K562 (cell line): ENCODE results near the gene PHKA2. TPM values are rescaled to one million over a fixed set of nuclear protein-coding genes. Genes with fewer than 3 reads are reported as not detected.

Source experiments
- ATAC-seq: fragments of 200-7000 bp; cut with Tn5 transposase; 3 replicates; pipeline ENCODE4 v1.9.1; 2020; ENCODE audit warnings: moderate library complexity
- BruUV-seq: library from RNA; stranded (reverse); fragments of 400-500 nt; replicated peaks from 2 replicates; lab custom pipeline; 2021; lab: Mats Ljungman, UMichigan
- CTCF ChIA-PET: fragments of 300-600 bp; formaldehyde crosslinking; extraction: SDS; loops from one replicate; lab custom pipeline; 2021; ENCODE audit warnings: low intra/inter-chr PET ratio; lab: Yijun Ruan, JAX
- POLR2A ChIA-PET: fragments of 300-600, 350-650 bp; sonication (Branson Sonifier 250); formaldehyde crosslinking; extraction: SDS; loops from one replicate; lab custom pipeline; 2021; ENCODE audit warnings: antibody characterized with exemption, inconsistent platforms; lab: Yijun Ruan, JAX
- DNase-seq, 4 experiments: peaks; one replicate each; pipeline versions ENCODE4 v3.0.0 to v3.0.0-alpha.2; 2011 to 2018; ENCODE audit warnings: low spot score in 3 of 4, mixed read lengths in 3 of 4; ENCODE audit errors: extremely low read depth in 1 of 4
- FAIRE-seq: peaks from 2 replicates; lab custom pipeline; 2011; peaks lifted over from hg19 to GRCh38; lab: Jason Lieb, UNC
- H2AFZ ChIP-seq: 2 replicates; pipeline ENCODE4 v1.6.0; 2011; ENCODE audit warnings: low read depth, low read length, control low read depth, inconsistent platforms
- H3K27ac ChIP-seq: fragments of 200-600 bp; 3 replicates; pipeline ENCODE4 v1.8.0; 2011; ENCODE audit warnings: low read depth, mild to moderate bottlenecking, control low read depth, inconsistent platforms, low read length, moderate library complexity, mixed read lengths; ENCODE audit errors: extremely low read depth
- H3K27me3 ChIP-seq, 2 experiments: fragments of 300-600 bp in 1 of 2; 2 replicates in 1 of 2; 3 replicates in 1 of 2; pipeline versions ENCODE4 v1.6.0 to v1.8.0; 2011; ENCODE audit warnings: inconsistent platforms in 2 of 2, low read length in 2 of 2, mild to moderate bottlenecking in 1 of 2, mixed read lengths in 1 of 2, moderate library complexity in 1 of 2; ENCODE audit not compliant: control insufficient read depth in 2 of 2, insufficient read depth in 2 of 2
- H3K36me3 ChIP-seq: fragments of 300-600 bp; 3 replicates; pipeline ENCODE4 v1.8.0; 2011; ENCODE audit warnings: mild to moderate bottlenecking, low read length, inconsistent platforms; ENCODE audit not compliant: control insufficient read depth, insufficient read depth
- H3K4me1 ChIP-seq, 2 experiments: fragments of 200-600 bp in 1 of 2; replicated peaks in 1 of 2; 2 replicates in 1 of 2; 3 replicates in 1 of 2; pipeline versions ENCODE4 v1.5.1 to v1.8.0; 2011; ENCODE audit warnings: inconsistent platforms in 2 of 2, low read length in 2 of 2, mild to moderate bottlenecking in 1 of 2, mixed read lengths in 1 of 2, moderate library complexity in 1 of 2; ENCODE audit not compliant: control insufficient read depth in 2 of 2, insufficient read depth in 2 of 2
- H3K4me2 ChIP-seq: 2 replicates; pipeline ENCODE4 v1.6.1; 2011; ENCODE audit warnings: low read length, control low read depth, inconsistent platforms, mixed read lengths; ENCODE audit not compliant: insufficient read depth
- H3K4me3 ChIP-seq: fragments of 200-600 bp; sonication (generic), shearing (Covaris generic); 2 replicates; pipeline ENCODE4 v1.5.1; 2016; ENCODE audit warnings: control low read depth, inconsistent platforms
- H3K79me2 ChIP-seq: fragments of 200-600 bp; 3 replicates; pipeline ENCODE4 v1.8.0; 2011; ENCODE audit warnings: low read length, inconsistent platforms; ENCODE audit not compliant: control insufficient read depth, insufficient read depth
- H3K9ac ChIP-seq, 2 experiments: 2 replicates each; pipeline versions ENCODE4 v1.6.0 to v1.6.1; 2011; ENCODE audit warnings: low read depth in 2 of 2, low read length in 2 of 2, control low read depth in 1 of 2, inconsistent platforms in 1 of 2, mild to moderate bottlenecking in 1 of 2, mixed read lengths in 1 of 2; ENCODE audit not compliant: insufficient read depth in 1 of 2
- H3K9me1 ChIP-seq: one replicate; pipeline ENCODE4 v1.6.0; 2011; ENCODE audit warnings: inconsistent platforms, mild to moderate bottlenecking, low read length, moderate library complexity; ENCODE audit not compliant: control insufficient read depth, insufficient read depth
- H3K9me3 ChIP-seq: replicated peaks from 2 replicates; pipeline ENCODE4 v1.5.1; 2011; ENCODE audit warnings: low read depth, low read length, inconsistent platforms; ENCODE audit not compliant: control insufficient read depth, insufficient read depth
- H4K20me1 ChIP-seq: replicated peaks from 2 replicates; pipeline ENCODE4 v1.6.1; 2011; ENCODE audit warnings: low read length, inconsistent platforms, mixed read lengths; ENCODE audit not compliant: control insufficient read depth, insufficient read depth
- CBX1 ChIP-seq: sonication (generic); IDR thresholded peaks from 2 replicates; pipeline ENCODE4 v1.6.1; 2016; ENCODE audit warnings: antibody characterized with exemption, low read depth, mild to moderate bottlenecking
- ESRRB ChIP-seq: fragments of 250-450 bp; sonication (Bioruptor Pico); IDR thresholded peaks from 2 replicates; pipeline ENCODE4 v1.5.0; 2020; ENCODE audit warnings: mild to moderate bottlenecking, moderate library complexity, borderline replicate concordance
- FUS ChIP-seq: fragments of 200-400 bp; formaldehyde crosslinking; optimal IDR thresholded peaks from 2 replicates; pipeline ENCODE3; 2017; ENCODE audit warnings: low read depth, low read length
- HCFC1 ChIP-seq: IDR thresholded peaks from 2 replicates; pipeline ENCODE4 v1.6.1; 2012; ENCODE audit warnings: low read depth, low read length, improper control_type of control experiment
- KLF6 ChIP-seq: fragments of 250-450 bp; sonication (Bioruptor Pico); IDR thresholded peaks from 2 replicates; pipeline ENCODE4 v1.4.0; 2020; ENCODE audit warnings: mild to moderate bottlenecking, moderate library complexity, borderline replicate concordance
- LCOR ChIP-seq: sonication (generic); formaldehyde crosslinking; IDR thresholded peaks from 2 replicates; pipeline ENCODE4 v1.8.0; 2022; ENCODE audit warnings: mild to moderate bottlenecking, missing genetic modification reagents
- NONO ChIP-seq, 2 experiments: fragments of 200-400 bp in 1 of 2; fragments of 450-650 bp in 1 of 2; formaldehyde crosslinking in 1 of 2; IDR thresholded peaks; 2 replicates each; pipeline ENCODE4 v1.6.1; 2017; ENCODE audit warnings: low read depth in 2 of 2, mild to moderate bottlenecking in 2 of 2, moderate library complexity in 2 of 2, low read length in 1 of 2
- NR2C1 ChIP-seq, 2 experiments: fragments of 450-650 bp; IDR thresholded peaks; 2 replicates each; pipeline ENCODE4 v1.6.1; 2017; ENCODE audit warnings: mild to moderate bottlenecking in 2 of 2, antibody characterized with exemption in 1 of 2, inconsistent platforms in 1 of 2, missing compliant biosample characterization in 1 of 2, missing genetic modification characterization in 1 of 2
- RBM17 ChIP-seq: fragments of 200-400 bp; formaldehyde crosslinking; IDR thresholded peaks from 2 replicates; pipeline ENCODE4 v1.6.1; 2017; ENCODE audit warnings: low read depth, mild to moderate bottlenecking, low read length, borderline replicate concordance
- SMARCB1 ChIP-seq: IDR thresholded peaks from 2 replicates; pipeline ENCODE4 v1.6.1; 2011; ENCODE audit warnings: improper control_type of control experiment, low read depth; ENCODE audit not compliant: insufficient read length
- ZFP1 ChIP-seq: fragments of 450-650 bp; formaldehyde crosslinking; IDR thresholded peaks from 2 replicates; pipeline ENCODE4 v1.4.0; 2020; ENCODE audit warnings: mild to moderate bottlenecking, mixed read lengths
- ZNF124 ChIP-seq: sonication (generic); formaldehyde crosslinking; IDR thresholded peaks from 2 replicates; pipeline ENCODE4 v1.8.1; 2022; ENCODE audit warnings: missing genetic modification reagents
- ZNF695 ChIP-seq: fragments of 450-650 bp; formaldehyde crosslinking; IDR thresholded peaks from 2 replicates; pipeline ENCODE4 v1.4.0; 2020; ENCODE audit warnings: mild to moderate bottlenecking, moderate library complexity
- WGBS: fragments of 100-300 bp; shearing (Covaris generic); methylation state at CpG from one replicate; pipeline ENCODE4 v1.1.6; 2016; ENCODE audit warnings: low coverage, mixed read lengths; ENCODE audit not compliant: insufficient coverage; ENCODE audit errors: missing lambda C conversion rate; 5-methylcytosine and 5-hydroxymethylcytosine counted together
- in situ Hi-C: fragments of 300-500 bp; cut with MboI; formaldehyde crosslinking; loops from 4 replicates; pipeline ENCODE4 v1.15.0; 2018; ENCODE audit warnings: inconsistent platforms, mixed read lengths
- intact Hi-C: fragments of 100-400 bp; cut with micrococcal nuclease; formaldehyde crosslinking; loops from 2 replicates; pipeline ENCODE4 v1.14.2; 2022
- polyA plus RNA-seq, 8 experiments: library from polyadenylated mRNA; depleted of rRNA in 4 of 8; stranded (reverse) in 5 of 8; unstranded in 3 of 8; fragments of >200 nt; fragmentation: Nextera tagmentation in 2 of 8; fragmentation: Illumina TruSeq in 1 of 8; extraction: Ambion mirVana in 2 of 8; extraction: Trizol in 1 of 8; gene quantifications; 2 replicates each; pipeline versions ENCODE4 v1.2.1 to v1.2.3, GENCODE V29; 2011 to 2014; ENCODE audit warnings: inconsistent platforms in 1 of 8, missing spikeins in 1 of 8
- total RNA-seq, 7 experiments: library from RNA; depleted of rRNA in 6 of 7; stranded (reverse); fragments of >200 nt in 6 of 7; fragmentation: Illumina TruSeq in 2 of 7; extraction: Trizol in 2 of 7; gene quantifications; 2 replicates each; pipeline versions ENCODE4 v1.2.1 to v1.2.3, GENCODE V29; 2011 to 2021; ENCODE audit warnings: low replicate concordance in 1 of 7
- TF ChIP-seq, protein P1 (sequence below): sonication (generic); formaldehyde crosslinking; IDR thresholded peaks from 2 replicates; pipeline ENCODE4 v1.8.1; 2023; ENCODE audit warnings: mild to moderate bottlenecking, missing genetic modification reagents

Gene PHKA2
- total and polyA plus RNA-seq, 9 of the 15 experiments (the other 6 are each of a cell fraction or from before 2014, with no cell fraction given), result 2.8 to 33.1 (median 20.3) TPM

- Histone ChIP-seq H3K9me3 (no peaks in the 10 kb centered on the region), H3K36me3 (no peaks in the 10 kb centered on the region), H3K9me1 (no peaks in the 10 kb centered on the region)
- TF ChIP-seq KLF6, result no peak
- TF ChIP-seq ZFP1 (CRISPR knock-in tag), result no peak
- TF ChIP-seq ESRRB (CRISPR knock-in tag), result no peak
- no peak for TF ChIP-seq NR2C1 (IDR thresholded peaks at IDR 0.05)
- no peak for TF ChIP-seq NR2C1 (tag; IDR thresholded peaks at IDR 0.05)
- no peak for TF ChIP-seq HCFC1
- TF ChIP-seq SMARCB1, result no peak
- TF ChIP-seq CBX1, result no peak
- TF ChIP-seq, all 486 proteins: peak for 0
- intact Hi-C loops, result no loop called here
- in situ Hi-C loops, result no loop called here
- no TSS peak for BruUV-seq
- H3K79me2 ChIP-seq, result no peaks in the 10 kb centered on the region
- peaks cover 0 to 5% of the 10 kb centered on the region in 2 experiments; a peak in 2 of 5 replicates for H3K27me3 ChIP-seq
- H4K20me1 ChIP-seq, result no peaks in the 10 kb centered on the region
- H3K4me1 ChIP-seq, result no peaks in the 10 kb centered on the region
- WGBS, result 25% methylated on average over 4 of the region's 4 CpGs
- DNase-seq, result no peak
- no peak overlapping the region for H3K9ac ChIP-seq
- H3K4me3 ChIP-seq, result no peak overlapping the region
- ChIA-PET POLR2A (no interaction called here), CTCF (no interaction called here)
- FAIRE-seq, result no peak
- ATAC-seq, result no peak
- H3K27ac ChIP-seq, result no peak overlapping the region
- no peak overlapping the region for H2AFZ ChIP-seq
- no peak overlapping the region for H3K4me2 ChIP-seq
Observed at GRCh38 chrX:19007868-19008267, 24.0 kb upstream of the PHKA2 start.

DNA sequence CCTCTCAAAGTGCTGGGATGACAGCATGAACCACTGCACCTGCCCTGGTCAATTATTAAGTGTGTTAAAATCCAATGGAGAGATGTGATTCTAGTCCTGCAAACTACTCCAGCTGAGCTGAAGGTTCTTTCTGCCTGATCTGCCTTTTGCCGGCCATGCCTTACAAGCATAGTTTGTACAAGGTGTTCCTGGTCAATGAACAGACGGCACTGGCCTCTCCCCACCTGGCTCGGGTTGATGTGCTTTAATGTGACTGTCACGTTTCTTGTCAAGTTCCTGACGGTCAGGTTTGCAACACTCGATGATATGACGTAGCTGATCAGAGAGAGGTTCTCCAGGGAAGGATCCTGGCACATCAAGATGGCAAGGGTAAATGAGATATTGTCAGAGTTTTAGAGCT is 23.1 kb upstream of the PHKA2 start:
- no peak overlapping the region for H2AFZ ChIP-seq
- H3K9me3 ChIP-seq, result no peaks in the 10 kb centered on the region
- DNase-seq (no peak), ATAC-seq (no peak), FAIRE-seq (no peak)
- BruUV-seq, result no TSS peak
- H4K20me1 ChIP-seq, result no peaks in the 10 kb centered on the region
- H3K4me3 ChIP-seq, result no peak overlapping the region
- no peaks in the 10 kb centered on the region for H3K79me2 ChIP-seq
- intact Hi-C loops (no loop called here), in situ Hi-C loops (no loop called here)
- no peaks in the 10 kb centered on the region for H3K9me1 ChIP-seq
- ChIA-PET POLR2A (no interaction called here), CTCF (no interaction called here)
- H3K27me3 ChIP-seq, result peaks cover 0 to 4% of the 10 kb centered on the region in 2 experiments; a peak in 1 of 5 replicates
- 21% methylated on average over 6 of the region's 7 CpGs for WGBS
- no peak overlapping the region for H3K4me2 ChIP-seq
- no peaks in the 10 kb centered on the region for H3K4me1 ChIP-seq
- no peak overlapping the region for H3K9ac ChIP-seq
- no peak overlapping the region for H3K27ac ChIP-seq
- no peaks in the 10 kb centered on the region for H3K36me3 ChIP-seq
- no peak for TF ChIP-seq FUS
- no peak for TF ChIP-seq ZNF695
- TF ChIP-seq, protein P1, sequence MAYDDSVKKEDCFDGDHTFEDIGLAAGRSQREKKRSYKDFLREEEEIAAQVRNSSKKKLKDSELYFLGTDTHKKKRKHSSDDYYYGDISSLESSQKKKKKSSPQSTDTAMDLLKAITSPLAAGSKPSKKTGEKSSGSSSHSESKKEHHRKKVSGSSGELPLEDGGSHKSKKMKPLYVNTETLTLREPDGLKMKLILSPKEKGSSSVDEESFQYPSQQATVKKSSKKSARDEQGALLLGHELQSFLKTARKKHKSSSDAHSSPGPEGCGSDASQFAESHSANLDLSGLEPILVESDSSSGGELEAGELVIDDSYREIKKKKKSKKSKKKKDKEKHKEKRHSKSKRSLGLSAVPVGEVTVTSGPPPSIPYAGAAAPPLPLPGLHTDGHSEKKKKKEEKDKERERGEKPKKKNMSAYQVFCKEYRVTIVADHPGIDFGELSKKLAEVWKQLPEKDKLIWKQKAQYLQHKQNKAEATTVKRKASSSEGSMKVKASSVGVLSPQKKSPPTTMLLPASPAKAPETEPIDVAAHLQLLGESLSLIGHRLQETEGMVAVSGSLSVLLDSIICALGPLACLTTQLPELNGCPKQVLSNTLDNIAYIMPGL, result no peak
- no peak for TF ChIP-seq LCOR
- TF ChIP-seq NONO (IDR thresholded peaks at IDR 0.05; ENCODE audit: low read depth in 2 of 2, low read length in 1 of 2), result no peak
- TF ChIP-seq RBM17, result no peak
- no peak for TF ChIP-seq ZNF124 (CRISPR knock-in tag)
